ENCODE results near the gene IL1F10.

Gene IL1F10

GRCh38 chr2:113078350-113078839 lies 10.6 kb downstream of the IL1F10 start:
- Histone ChIP-seq H3K9me3 (no peaks in the 10 kb centered on the region), H3K9ac (no peak overlapping the region), H3K4me1 (peaks cover 5% of the 10 kb centered on the region; the same call in 1 of the 2 replicates), H3K27ac (no peak overlapping the region), H3K27me3 (no peaks in the 10 kb centered on the region), H3K4me2 (no peak overlapping the region), H3K36me3 (no peaks in the 10 kb centered on the region), H3K4me3 (no peak overlapping the region), H4K20me1 (no peaks in the 10 kb centered on the region)
- no peak for TF ChIP-seq Cebpa-rat (IDR thresholded peaks at IDR 0.05)

- no peaks in the 10 kb centered on the region for H4K20me1 ChIP-seq
- no peaks in the 10 kb centered on the region for H3K27me3 ChIP-seq
- no peak overlapping the region for H3K9ac ChIP-seq
- peaks cover 5% of the 10 kb centered on the region; the same call in 1 of the 2 replicates for H3K4me1 ChIP-seq
- TF ChIP-seq Cebpa-rat (IDR thresholded peaks at IDR 0.05), result no peak
- no peaks in the 10 kb centered on the region for H3K36me3 ChIP-seq
- H3K4me2 ChIP-seq, result no peak overlapping the region
- H3K4me3 ChIP-seq, result no peak overlapping the region
- no peaks in the 10 kb centered on the region for H3K9me3 ChIP-seq
- no peak overlapping the region for H3K27ac ChIP-seq
Measured at GRCh38 chr2:113079131-113079530, 11.4 kb downstream of the IL1F10 start.

- no peak overlapping the region for H3K27ac ChIP-seq
- H3K27me3 ChIP-seq, result no peaks in the 10 kb centered on the region
- H3K9me3 ChIP-seq, result no peaks in the 10 kb centered on the region
- TF ChIP-seq Cebpa-rat (IDR thresholded peaks at IDR 0.05), result no peak
- peaks cover 5% of the 10 kb centered on the region; the same call in 1 of the 2 replicates for H3K4me1 ChIP-seq
- no peak overlapping the region for H3K9ac ChIP-seq
- no peak overlapping the region for H3K4me3 ChIP-seq
- no peaks in the 10 kb centered on the region for H4K20me1 ChIP-seq
- H3K36me3 ChIP-seq, result no peaks in the 10 kb centered on the region
- H3K4me2 ChIP-seq, result no peak overlapping the region
Measured at GRCh38 chr2:113080134-113080533, 12.4 kb downstream of the IL1F10 start.

GRCh38 chr2:113081488-113082210 lies 13.9 kb downstream of the IL1F10 start:
- Histone ChIP-seq H3K4me2 (no peak overlapping the region), H4K20me1 (no peaks in the 10 kb centered on the region), H3K9me3 (no peaks in the 10 kb centered on the region), H3K4me1 (peaks cover 5% of the 10 kb centered on the region; the same call in 1 of the 2 replicates), H3K9ac (no peak overlapping the region), H3K4me3 (no peak overlapping the region), H3K27me3 (no peaks in the 10 kb centered on the region), H3K27ac (no peak overlapping the region), H3K36me3 (no peaks in the 10 kb centered on the region)
- no peak for TF ChIP-seq Cebpa-rat (IDR thresholded peaks at IDR 0.05)

- no peaks in the 10 kb centered on the region for H3K36me3 ChIP-seq
- H3K4me3 ChIP-seq, result no peak overlapping the region
- TF ChIP-seq Cebpa-rat (IDR thresholded peaks at IDR 0.05), result no peak
- H3K4me1 ChIP-seq, result no peaks in the 10 kb centered on the region
- H4K20me1 ChIP-seq, result no peaks in the 10 kb centered on the region
- H3K27ac ChIP-seq, result no peak overlapping the region
- H3K9ac ChIP-seq, result no peak overlapping the region
- no peak overlapping the region for H3K4me2 ChIP-seq
- no peaks in the 10 kb centered on the region for H3K9me3 ChIP-seq
- H3K27me3 ChIP-seq, result no peaks in the 10 kb centered on the region
Measured at GRCh38 chr2:113083296-113083695, 15.5 kb downstream of the IL1F10 start.

GRCh38 chr2:113084249-113085000 lies 16.7 kb downstream of the IL1F10 start:
- H4K20me1 ChIP-seq, result no peaks in the 10 kb centered on the region
- no peaks in the 10 kb centered on the region for H3K27me3 ChIP-seq
- H3K9ac ChIP-seq, result no peak overlapping the region
- no peaks in the 10 kb centered on the region for H3K4me1 ChIP-seq
- no peak overlapping the region for H3K4me2 ChIP-seq
- no peak overlapping the region for H3K27ac ChIP-seq
- no peak overlapping the region for H3K4me3 ChIP-seq
- no peaks in the 10 kb centered on the region for H3K36me3 ChIP-seq
- no peak for TF ChIP-seq Cebpa-rat (IDR thresholded peaks at IDR 0.05)
- H3K9me3 ChIP-seq, result no peaks in the 10 kb centered on the region

- no peak overlapping the region for H3K4me2 ChIP-seq
- TF ChIP-seq Cebpa-rat (IDR thresholded peaks at IDR 0.05), result no peak
Measured at GRCh38 chr2:113085542-113085941, 17.8 kb downstream of the IL1F10 start.

GRCh38 chr2:113088213-113088992 lies 20.6 kb downstream of the IL1F10 start:
- Histone ChIP-seq H3K9me3 (no peaks in the 10 kb centered on the region), H3K4me2 (no peak overlapping the region), H3K4me3 (no peak overlapping the region), H3K36me3 (no peaks in the 10 kb centered on the region), H3K27me3 (no peaks in the 10 kb centered on the region), H4K20me1 (no peaks in the 10 kb centered on the region), H3K9ac (no peak overlapping the region), H3K4me1 (no peaks in the 10 kb centered on the region), H3K27ac (no peak overlapping the region)
- TF ChIP-seq Cebpa-rat (IDR thresholded peaks at IDR 0.05), result no peak

More at GRCh38 chr2:113085542-113085941, 17.8 kb downstream of the IL1F10 start:
- Histone ChIP-seq H3K9ac (no peak overlapping the region), H3K27ac (no peak overlapping the region), H3K4me3 (no peak overlapping the region), H3K36me3 (no peaks in the 10 kb centered on the region), H3K9me3 (no peaks in the 10 kb centered on the region), H3K27me3 (no peaks in the 10 kb centered on the region), H3K4me1 (no peaks in the 10 kb centered on the region), H4K20me1 (no peaks in the 10 kb centered on the region)

GRCh38 chr2:113089916-113090315 lies 22.1 kb downstream of the IL1F10 start:
- Histone ChIP-seq H3K4me2 (no peak overlapping the region), H3K27me3 (no peaks in the 10 kb centered on the region), H3K27ac (no peak overlapping the region), H3K4me1 (no peaks in the 10 kb centered on the region), H4K20me1 (no peaks in the 10 kb centered on the region), H3K4me3 (no peak overlapping the region), H3K36me3 (no peaks in the 10 kb centered on the region), H3K9ac (no peak overlapping the region), H3K9me3 (no peaks in the 10 kb centered on the region)
- TF ChIP-seq Cebpa-rat (IDR thresholded peaks at IDR 0.05), result no peak

Data from BLaER1 (cell line).